Esophagus squamous epithelium (tissue), 4 donors: ENCODE measurements around the gene FOXK1.

Experiments
- POLR2A ChIP-seq, 4 donors: fragments of 450-650 bp; IDR thresholded peaks; one replicate each; pipeline ENCODE4 v1.6.1; 2017; ENCODE audit warnings: antibody characterized with exemption in 4 of 4, mild to moderate bottlenecking in 4 of 4, moderate library complexity in 3 of 4
- TF ChIP-seq, protein P1 (sequence below), 6 experiments: fragments of 450-650 bp in 4 of 6; fragments of 200-600 bp in 2 of 6; sonication (generic) in 2 of 6; IDR thresholded peaks; one replicate each; pipeline ENCODE4 v1.5.1; 2016 to 2019; ENCODE audit warnings: antibody characterized with exemption in 6 of 6, mild to moderate bottlenecking in 4 of 6, moderate library complexity in 4 of 6

DNA sequence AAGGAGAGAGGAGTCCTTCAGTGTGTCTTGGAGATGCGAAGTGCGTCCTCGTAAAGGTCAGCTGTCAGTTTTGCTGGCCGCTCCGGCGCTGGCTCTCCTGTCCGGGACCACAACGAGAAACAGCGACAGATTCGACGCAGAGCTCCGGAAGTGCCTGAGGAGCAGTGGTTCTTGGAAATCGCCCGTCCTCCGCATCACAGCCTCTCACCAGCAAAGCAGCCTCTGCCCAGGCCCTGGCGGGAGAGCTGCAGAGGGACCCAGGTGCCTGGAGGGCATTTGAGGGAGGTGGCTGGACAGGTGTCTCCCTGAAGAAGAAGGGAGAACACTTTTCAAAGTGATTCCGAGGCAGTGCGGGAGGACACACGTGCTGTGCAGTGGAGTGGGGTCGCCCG is 81.7 kb downstream of the FOXK1 start:
- TF ChIP-seq, protein P1, sequence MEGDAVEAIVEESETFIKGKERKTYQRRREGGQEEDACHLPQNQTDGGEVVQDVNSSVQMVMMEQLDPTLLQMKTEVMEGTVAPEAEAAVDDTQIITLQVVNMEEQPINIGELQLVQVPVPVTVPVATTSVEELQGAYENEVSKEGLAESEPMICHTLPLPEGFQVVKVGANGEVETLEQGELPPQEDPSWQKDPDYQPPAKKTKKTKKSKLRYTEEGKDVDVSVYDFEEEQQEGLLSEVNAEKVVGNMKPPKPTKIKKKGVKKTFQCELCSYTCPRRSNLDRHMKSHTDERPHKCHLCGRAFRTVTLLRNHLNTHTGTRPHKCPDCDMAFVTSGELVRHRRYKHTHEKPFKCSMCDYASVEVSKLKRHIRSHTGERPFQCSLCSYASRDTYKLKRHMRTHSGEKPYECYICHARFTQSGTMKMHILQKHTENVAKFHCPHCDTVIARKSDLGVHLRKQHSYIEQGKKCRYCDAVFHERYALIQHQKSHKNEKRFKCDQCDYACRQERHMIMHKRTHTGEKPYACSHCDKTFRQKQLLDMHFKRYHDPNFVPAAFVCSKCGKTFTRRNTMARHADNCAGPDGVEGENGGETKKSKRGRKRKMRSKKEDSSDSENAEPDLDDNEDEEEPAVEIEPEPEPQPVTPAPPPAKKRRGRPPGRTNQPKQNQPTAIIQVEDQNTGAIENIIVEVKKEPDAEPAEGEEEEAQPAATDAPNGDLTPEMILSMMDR (IDR thresholded peaks at IDR 0.05): no peak
- TF ChIP-seq POLR2A (IDR thresholded peaks at IDR 0.05): no peak
